Sigmoid colon (tissue), 4 donors: ENCODE data around the gene SZT2.

Experiments
- EP300 ChIP-seq, 4 donors: sonication (generic); formaldehyde crosslinking; IDR thresholded peaks; one replicate each; pipeline ENCODE4 v1.6.1; 2017; ENCODE audit warnings: antibody characterized with exemption in 4 of 4
- POLR2A ChIP-seq, 2 donors: fragments of 450-650 bp; IDR thresholded peaks; one replicate each; pipeline ENCODE4 v1.6.1; 2016; ENCODE audit warnings: antibody characterized with exemption in 2 of 2, mild to moderate bottlenecking in 2 of 2, moderate library complexity in 2 of 2
- POLR2AphosphoS5 ChIP-seq, 4 donors: sonication (generic); formaldehyde crosslinking; IDR thresholded peaks; one replicate each; pipeline ENCODE4 v1.6.1; 2017; ENCODE audit warnings: antibody characterized with exemption in 4 of 4
- TF ChIP-seq, protein P1 (sequence below), 4 experiments: fragments of 450-650 bp in 3 of 4; fragments of 200-600 bp in 1 of 4; IDR thresholded peaks; one replicate each; pipeline ENCODE4 v1.5.1; 2016 to 2019; ENCODE audit warnings: antibody characterized with exemption in 4 of 4, mild to moderate bottlenecking in 3 of 4, moderate library complexity in 2 of 4

DNA sequence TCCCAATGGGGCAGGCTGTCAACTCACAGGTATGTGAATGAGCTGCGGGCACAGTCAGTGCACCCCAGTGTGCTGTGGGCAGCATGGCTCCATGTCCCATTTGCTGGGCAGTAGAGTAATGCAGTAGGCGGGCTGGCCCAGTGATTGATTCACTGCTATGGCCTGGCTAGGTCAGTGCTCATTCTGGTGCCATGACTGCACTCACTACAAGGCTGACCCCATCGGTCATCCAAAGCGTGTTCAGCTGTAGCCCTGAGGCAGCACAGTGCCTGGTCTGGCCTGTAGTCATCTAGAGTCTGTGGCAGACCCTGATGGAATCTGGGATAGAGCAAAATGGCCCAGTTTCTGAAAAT, 56.7 kb downstream of the SZT2 start:
- TF ChIP-seq POLR2A (IDR thresholded peaks at IDR 0.05) = no peak
- TF ChIP-seq, protein P1, sequence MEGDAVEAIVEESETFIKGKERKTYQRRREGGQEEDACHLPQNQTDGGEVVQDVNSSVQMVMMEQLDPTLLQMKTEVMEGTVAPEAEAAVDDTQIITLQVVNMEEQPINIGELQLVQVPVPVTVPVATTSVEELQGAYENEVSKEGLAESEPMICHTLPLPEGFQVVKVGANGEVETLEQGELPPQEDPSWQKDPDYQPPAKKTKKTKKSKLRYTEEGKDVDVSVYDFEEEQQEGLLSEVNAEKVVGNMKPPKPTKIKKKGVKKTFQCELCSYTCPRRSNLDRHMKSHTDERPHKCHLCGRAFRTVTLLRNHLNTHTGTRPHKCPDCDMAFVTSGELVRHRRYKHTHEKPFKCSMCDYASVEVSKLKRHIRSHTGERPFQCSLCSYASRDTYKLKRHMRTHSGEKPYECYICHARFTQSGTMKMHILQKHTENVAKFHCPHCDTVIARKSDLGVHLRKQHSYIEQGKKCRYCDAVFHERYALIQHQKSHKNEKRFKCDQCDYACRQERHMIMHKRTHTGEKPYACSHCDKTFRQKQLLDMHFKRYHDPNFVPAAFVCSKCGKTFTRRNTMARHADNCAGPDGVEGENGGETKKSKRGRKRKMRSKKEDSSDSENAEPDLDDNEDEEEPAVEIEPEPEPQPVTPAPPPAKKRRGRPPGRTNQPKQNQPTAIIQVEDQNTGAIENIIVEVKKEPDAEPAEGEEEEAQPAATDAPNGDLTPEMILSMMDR (IDR thresholded peaks at IDR 0.05) = no peak
- no peak for TF ChIP-seq POLR2AphosphoS5 (IDR thresholded peaks at IDR 0.05)
- no peak for TF ChIP-seq EP300 (IDR thresholded peaks at IDR 0.05)
